GM23338 (cell line): Measurements from ENCODE around the gene CRY1. TPM values are rescaled to one million over a fixed set of nuclear protein-coding genes. Genes with fewer than 3 reads are reported as not detected.

Experiments
- ATAC-seq: fragments of 200-7000 bp; cut with Tn5 transposase; 3 replicates; pipeline ENCODE4 v1.9.1; 2020
- DNase-seq: peaks from one replicate; pipeline ENCODE4 v3.0.0-alpha.2; 2015; ENCODE audit warnings: low spot score
- H2AFZ ChIP-seq: fragments of 200-600 bp; sonication (generic); 2 replicates; pipeline ENCODE4 v1.8.0; 2016; ENCODE audit warnings: antibody characterized with exemption, mild to moderate bottlenecking, moderate library complexity
- H3F3A ChIP-seq: fragments of 200-600 bp; sonication (generic); replicated peaks from 2 replicates; pipeline ENCODE4 v1.8.0; 2017; ENCODE audit warnings: antibody characterized with exemption, mixed run types, low read depth
- H3K27ac ChIP-seq: fragments of 200-600 bp; sonication (generic); 2 replicates; pipeline ENCODE4 v1.6.1; 2016; ENCODE audit warnings: low read depth
- H3K27me3 ChIP-seq: fragments of 200-600 bp; sonication (generic); 2 replicates; pipeline ENCODE4 v1.8.0; 2016; ENCODE audit warnings: mild to moderate bottlenecking, mixed run types, moderate library complexity; ENCODE audit not compliant: insufficient read depth
- H3K36me3 ChIP-seq: fragments of 200-600 bp; sonication (generic); 2 replicates; pipeline ENCODE4 v1.8.0; 2016; ENCODE audit warnings: mild to moderate bottlenecking; ENCODE audit not compliant: insufficient read depth
- H3K4me1 ChIP-seq: fragments of 200-600 bp; sonication (generic); 2 replicates; pipeline ENCODE4 v1.8.0; 2016; ENCODE audit warnings: mild to moderate bottlenecking, moderate library complexity; ENCODE audit not compliant: insufficient read depth
- H3K4me2 ChIP-seq: fragments of 200-600 bp; sonication (generic); 2 replicates; pipeline ENCODE4 v1.7.1; 2017; ENCODE audit warnings: mixed run types
- H3K4me3 ChIP-seq: fragments of 200-600 bp; sonication (generic); 2 replicates; pipeline ENCODE4 v1.6.1; 2016; ENCODE audit warnings: mixed run types
- H3K79me2 ChIP-seq: fragments of 200-600 bp; sonication (generic); replicated peaks from 2 replicates; pipeline ENCODE4 v1.8.0; 2017; ENCODE audit warnings: mild to moderate bottlenecking; ENCODE audit not compliant: insufficient read depth
- H3K9me2 ChIP-seq: fragments of 200-600 bp; sonication (generic); 2 replicates; pipeline ENCODE4 v1.8.0; 2017; ENCODE audit not compliant: insufficient read depth
- H4K20me1 ChIP-seq: fragments of 200-600 bp; sonication (generic); replicated peaks from 2 replicates; pipeline ENCODE4 v1.8.0; 2017; ENCODE audit warnings: mild to moderate bottlenecking; ENCODE audit not compliant: insufficient read depth
- H3K27ac Mint-ChIP-seq: 2 replicates; pipeline ENCODE4 v1.8.0; 2020; ENCODE audit warnings: inconsistent platforms, mild to moderate bottlenecking, moderate library complexity, mixed read lengths
- H3K27me3 Mint-ChIP-seq: 3 replicates; pipeline ENCODE4 v1.8.0; 2022; ENCODE audit warnings: low read depth, mild to moderate bottlenecking, moderate library complexity, mixed read lengths, inconsistent platforms; ENCODE audit not compliant: insufficient read depth, poor library complexity
- H3K36me3 Mint-ChIP-seq: 3 replicates; pipeline ENCODE4 v1.8.0; 2021; ENCODE audit warnings: low read depth, mild to moderate bottlenecking, inconsistent platforms, moderate library complexity, mixed read lengths
- H3K4me1 Mint-ChIP-seq: 3 replicates; pipeline ENCODE4 v1.8.0; 2020; ENCODE audit warnings: mild to moderate bottlenecking, inconsistent platforms, mixed read lengths
- H3K4me3 Mint-ChIP-seq: 3 replicates; pipeline ENCODE4 v1.8.0; 2021; ENCODE audit warnings: moderate library complexity, mild to moderate bottlenecking, inconsistent platforms, mixed read lengths
- H3K9me3 Mint-ChIP-seq: 3 replicates; pipeline ENCODE4 v1.8.0; 2020; ENCODE audit warnings: moderate library complexity, mild to moderate bottlenecking, inconsistent platforms, mixed read lengths
- CTCF ChIP-seq, 2 experiments: fragments of 200-600 bp in 1 of 2; sonication (generic) in 1 of 2; conservative IDR thresholded peaks; 2 replicates each; pipeline versions ENCODE4 v1.5.1 to v1.6.1; 2016 to 2017; ENCODE audit warnings: antibody characterized with exemption in 2 of 2, low read depth in 2 of 2, mild to moderate bottlenecking in 2 of 2, moderate library complexity in 1 of 2
- JUNB ChIP-seq: IDR thresholded peaks from one replicate; pipeline ENCODE4 v1.6.1; 2016; ENCODE audit warnings: antibody characterized with exemption; ENCODE audit not compliant: unreplicated experiment
- NANOG ChIP-seq: IDR thresholded peaks from 2 replicates; pipeline ENCODE4 v1.6.1; 2016; ENCODE audit warnings: antibody characterized with exemption, borderline replicate concordance
- REST ChIP-seq: IDR thresholded peaks from one replicate; pipeline ENCODE4 v1.6.1; 2018; ENCODE audit warnings: antibody characterized with exemption; ENCODE audit not compliant: unreplicated experiment
- ZNF462 ChIP-seq: fragments of 250-450 bp; sonication (Bioruptor Pico); IDR thresholded peaks from 2 replicates; pipeline ENCODE4 v1.5.0; 2020; ENCODE audit warnings: mild to moderate bottlenecking, moderate library complexity
- polyA plus RNA-seq: library from polyadenylated mRNA; unstranded; fragments of >200 nt; fragmentation: Nextera tagmentation; extraction: Ambion mirVana; gene quantifications from 2 replicates; pipeline ENCODE4 v1.2.1, GENCODE V29; 2016
- total RNA-seq: library from RNA; depleted of rRNA; stranded (reverse); fragments of >200 nt; shearing (Covaris generic); gene quantifications from 2 replicates; pipeline ENCODE4 v1.2.3, GENCODE V29; 2014

CRY1 gene
- total and polyA plus RNA-seq, 2 experiments from 2014 or later, result 27.7 to 28.2 TPM

GRCh38 chr12:107131832-107132616, 38.7 kb upstream of the CRY1 start:
- Histone ChIP-seq H4K20me1 (no peaks in the 10 kb centered on the region), H3K36me3 (no peaks in the 10 kb centered on the region), H3K4me3 (no peak overlapping the region), H3K4me1 (peaks cover 8% of the 10 kb centered on the region), H3K9me2 (peaks cover 16% of the 10 kb centered on the region), H2AFZ (peak overlapping the region; percentile 73), H3K27me3 (no peaks in the 10 kb centered on the region), H3K4me2 (no peak overlapping the region), H3F3A (no peaks in the 10 kb centered on the region; the same call in 1 of the 2 replicates), H3K79me2 (no peaks in the 10 kb centered on the region), H3K27ac (no peak overlapping the region)
- DNase-seq (peak; percentile 93), ATAC-seq (peak; percentile 66)
- TF ChIP-seq NANOG (no peak), REST (no peak), CTCF (conservative IDR thresholded peaks at IDR 0.05; ENCODE audit: low read depth in 2 of 2) (peak; percentile 91 to 98), ZNF462 (CRISPR knock-in tag) (no peak), JUNB (no peak)
- H3K27me3 Mint-ChIP-seq, result no peaks in the 10 kb centered on the region
- H3K4me1 Mint-ChIP-seq, result peaks cover 27% of the 10 kb centered on the region; the same call in 2 of the 3 replicates
- no peaks in the 10 kb centered on the region; the same call in 2 of the 3 replicates for H3K9me3 Mint-ChIP-seq
- no peak overlapping the region for H3K4me3 Mint-ChIP-seq
- no peaks in the 10 kb centered on the region; the same call in 2 of the 3 replicates for H3K36me3 Mint-ChIP-seq
- H3K27ac Mint-ChIP-seq, result no peak overlapping the region; the same call in 1 of the 2 replicates
